Measurements from ENCODE around the gene TTC3.
"Not testable (repeated sequence)": the region's sequence is repeated elsewhere in the genome, so short reads cannot be mapped to it uniquely, and the experiment has no call there.

TTC3 gene

GRCh38 chr21:37045556-37045955 lies 27.5 kb upstream of the TTC3 start:
- POLR2A ChIA-PET = no interaction called here
- CTCF ChIA-PET = no interaction called here
- no peak for TF ChIP-seq ARNT (IDR thresholded peaks at IDR 0.05)
- no peak for TF ChIP-seq SP1 (IDR thresholded peaks at IDR 0.05)
- TF ChIP-seq ELF4 (IDR thresholded peaks at IDR 0.05) = no peak
- no peak for TF ChIP-seq BHLHE40 (IDR thresholded peaks at IDR 0.05; ENCODE audit: borderline replicate concordance)
- TF ChIP-seq SUZ12 (IDR thresholded peaks at IDR 0.05) = no peak
- no peak for TF ChIP-seq PKNOX1 (IDR thresholded peaks at IDR 0.05)
- TF ChIP-seq FOXA1 (IDR thresholded peaks at IDR 0.05) = no peak
- TF ChIP-seq L3MBTL2 (conservative IDR thresholded peaks at IDR 0.05) = no peak
- TF ChIP-seq ZNF384 (IDR thresholded peaks at IDR 0.05) = no peak
- no peak for TF ChIP-seq TARDBP (IDR thresholded peaks at IDR 0.05)
- TF ChIP-seq FOXM1 (IDR thresholded peaks at IDR 0.05; ENCODE audit: borderline replicate concordance) = no peak
- no peak for TF ChIP-seq FOXK2 (IDR thresholded peaks at IDR 0.05)
- TF ChIP-seq CTBP1 (IDR thresholded peaks at IDR 0.05; ENCODE audit: borderline replicate concordance) = no peak
- no peak for TF ChIP-seq LEF1 (IDR thresholded peaks at IDR 0.05; ENCODE audit: borderline replicate concordance)
- no peak for TF ChIP-seq HDGF (IDR thresholded peaks at IDR 0.05; ENCODE audit: borderline replicate concordance)
- no peak for TF ChIP-seq NFRKB (IDR thresholded peaks at IDR 0.05)

DNA sequence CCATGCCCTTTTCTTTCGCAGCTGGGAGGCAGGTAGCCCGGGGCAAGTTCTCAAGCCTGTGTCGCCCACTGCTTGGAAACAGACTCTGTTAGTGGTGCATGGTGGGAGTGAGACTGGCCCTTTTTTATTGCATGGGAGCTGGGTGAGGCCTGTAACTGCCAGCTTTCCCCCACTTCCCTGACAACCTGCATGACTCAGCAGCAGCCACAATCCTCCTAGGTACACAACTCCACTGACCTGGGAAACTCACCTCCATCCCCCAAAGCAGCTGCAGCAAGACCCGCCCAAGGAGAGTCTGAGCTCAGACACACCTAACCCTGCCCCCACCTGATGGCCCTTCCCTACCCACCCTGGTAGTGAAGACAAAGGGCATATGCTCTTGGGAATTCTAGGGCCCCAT lies 26.0 kb upstream of the TTC3 start:
- ChIA-PET CTCF (no interaction called here), POLR2A (no interaction called here)
- DNase-seq (ENCODE audit: extremely low spot score) = no peak
- TF ChIP-seq ZNF384 (IDR thresholded peaks at IDR 0.05) = no peak
- TF ChIP-seq LEF1 (IDR thresholded peaks at IDR 0.05; ENCODE audit: borderline replicate concordance) = no peak
- TF ChIP-seq CTBP1 (IDR thresholded peaks at IDR 0.05; ENCODE audit: borderline replicate concordance) = no peak
- no peak for TF ChIP-seq SUZ12 (IDR thresholded peaks at IDR 0.05)
- no peak for TF ChIP-seq ELF4 (IDR thresholded peaks at IDR 0.05)
- no peak for TF ChIP-seq L3MBTL2 (conservative IDR thresholded peaks at IDR 0.05)
- no peak for TF ChIP-seq BHLHE40 (IDR thresholded peaks at IDR 0.05; ENCODE audit: borderline replicate concordance)
- TF ChIP-seq HDGF (IDR thresholded peaks at IDR 0.05; ENCODE audit: borderline replicate concordance) = no peak
- no peak for TF ChIP-seq ARNT (IDR thresholded peaks at IDR 0.05)
- no peak for TF ChIP-seq PKNOX1 (IDR thresholded peaks at IDR 0.05)
- no peak for TF ChIP-seq NFRKB (IDR thresholded peaks at IDR 0.05)
- TF ChIP-seq FOXM1 (IDR thresholded peaks at IDR 0.05; ENCODE audit: borderline replicate concordance) = no peak
- no peak for TF ChIP-seq SP1 (IDR thresholded peaks at IDR 0.05)
- TF ChIP-seq TARDBP (IDR thresholded peaks at IDR 0.05) = no peak
- no peak for TF ChIP-seq FOXA1 (IDR thresholded peaks at IDR 0.05)
- no peak for TF ChIP-seq FOXK2 (IDR thresholded peaks at IDR 0.05)

More at GRCh38 chr21:37045556-37045955, 27.5 kb upstream of the TTC3 start:
- no peak for DNase-seq (ENCODE audit: extremely low spot score)

- POLR2A ChIA-PET; DNase-seq (ENCODE audit: extremely low spot score); CTCF ChIA-PET: not testable (repeated sequence)
Observed at GRCh38 chr21:37049741-37050140, 23.3 kb upstream of the TTC3 start.

DNA sequence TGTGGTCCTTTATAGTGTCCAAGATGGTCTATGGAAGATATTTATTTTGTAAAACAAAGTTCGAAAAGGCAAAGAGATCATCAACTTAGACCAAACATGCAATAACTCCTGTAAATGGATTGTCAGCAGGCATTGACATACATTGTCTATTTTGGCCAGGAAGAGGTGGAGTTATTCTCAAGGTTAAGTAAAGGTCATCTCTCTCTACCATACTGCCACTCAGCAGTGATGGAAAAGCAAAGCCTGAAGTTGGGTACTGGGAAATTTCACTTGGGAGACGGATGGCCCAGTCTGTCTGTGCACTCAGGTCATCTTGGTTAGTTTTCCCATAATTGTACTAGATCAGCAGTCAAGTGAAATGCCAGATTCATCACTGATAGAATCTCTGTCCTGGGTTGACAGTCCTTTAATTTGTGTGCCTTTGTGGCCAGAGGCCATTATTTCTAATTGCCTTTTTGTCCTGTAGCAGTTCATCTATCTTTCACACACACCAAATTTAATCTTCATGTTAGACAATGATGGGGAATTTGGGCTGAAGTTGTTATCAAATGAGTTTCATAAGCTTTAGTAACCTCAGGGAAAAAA lies 17.7 kb upstream of the TTC3 start:
- POLR2A ChIA-PET = no interaction called here
- no peak for TF ChIP-seq FOXK2 (IDR thresholded peaks at IDR 0.05)
- TF ChIP-seq PKNOX1 (IDR thresholded peaks at IDR 0.05) = no peak
- TF ChIP-seq SP1 (IDR thresholded peaks at IDR 0.05) = no peak
- no peak for TF ChIP-seq ZNF384 (IDR thresholded peaks at IDR 0.05)
- TF ChIP-seq BHLHE40 (IDR thresholded peaks at IDR 0.05; ENCODE audit: borderline replicate concordance) = no peak
- no peak for TF ChIP-seq SUZ12 (IDR thresholded peaks at IDR 0.05)
- TF ChIP-seq TARDBP (IDR thresholded peaks at IDR 0.05) = no peak
- CTCF ChIA-PET = no interaction called here
- no peak for DNase-seq (ENCODE audit: extremely low spot score)

DNA sequence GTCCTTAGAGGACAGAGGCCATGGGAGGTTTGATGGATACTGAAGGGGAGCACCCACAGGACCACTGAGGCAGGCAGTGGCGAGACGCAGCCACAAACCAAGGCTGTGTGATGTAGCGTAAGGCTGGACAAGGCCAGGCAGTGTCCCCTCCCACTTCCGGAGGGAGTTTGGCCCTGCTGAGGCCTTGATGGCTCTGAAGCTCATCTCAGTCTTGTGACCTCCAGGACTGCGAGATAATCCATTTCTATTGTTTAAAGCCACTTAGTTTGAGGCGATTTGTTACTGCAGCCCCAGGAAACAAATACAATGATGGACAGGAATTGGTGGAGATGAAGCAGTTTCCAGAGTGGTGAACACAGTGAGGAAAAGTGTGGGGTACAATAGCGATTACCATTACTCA lies 15.4 kb upstream of the TTC3 start:
- ChIA-PET CTCF (no interaction called here), POLR2A (no interaction called here)
- TF ChIP-seq LEF1 (IDR thresholded peaks at IDR 0.05; ENCODE audit: borderline replicate concordance) (no peak), SP1 (IDR thresholded peaks at IDR 0.05) (no peak), FOXK2 (IDR thresholded peaks at IDR 0.05) (no peak), FOXM1 (IDR thresholded peaks at IDR 0.05; ENCODE audit: borderline replicate concordance) (no peak), ELF4 (IDR thresholded peaks at IDR 0.05) (no peak), ARNT (IDR thresholded peaks at IDR 0.05) (no peak), ZNF384 (IDR thresholded peaks at IDR 0.05) (no peak), HDGF (IDR thresholded peaks at IDR 0.05; ENCODE audit: borderline replicate concordance) (no peak), BHLHE40 (IDR thresholded peaks at IDR 0.05; ENCODE audit: borderline replicate concordance) (no peak), FOXA1 (IDR thresholded peaks at IDR 0.05) (no peak), SUZ12 (IDR thresholded peaks at IDR 0.05) (no peak)
- no peak for DNase-seq (ENCODE audit: extremely low spot score)

DNA sequence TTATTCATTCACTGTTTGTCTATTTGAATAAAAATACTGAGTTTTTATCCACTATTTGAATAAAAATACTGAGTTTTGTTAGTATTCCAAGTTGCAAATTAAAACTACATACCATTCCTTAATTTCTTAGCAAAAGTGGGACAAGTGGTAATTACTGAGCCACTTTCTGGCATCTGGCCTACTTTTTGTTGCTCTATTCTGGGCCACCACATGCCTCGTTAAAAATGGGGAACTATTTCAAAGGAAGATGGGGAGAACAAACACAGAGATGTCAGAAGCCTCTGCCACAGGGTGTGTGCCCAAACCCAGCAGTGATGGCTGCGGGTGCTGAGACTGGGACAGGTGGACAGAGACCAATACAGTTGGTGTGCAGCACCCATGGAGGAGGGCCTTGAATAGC lies 14.8 kb upstream of the TTC3 start:
- no peak for DNase-seq (ENCODE audit: extremely low spot score)
- ChIA-PET CTCF (no interaction called here), POLR2A (no interaction called here)
- TF ChIP-seq ZNF384 (IDR thresholded peaks at IDR 0.05) (no peak), FOXM1 (IDR thresholded peaks at IDR 0.05; ENCODE audit: borderline replicate concordance) (no peak), NFRKB (IDR thresholded peaks at IDR 0.05) (no peak), ARNT (IDR thresholded peaks at IDR 0.05) (no peak), LEF1 (IDR thresholded peaks at IDR 0.05; ENCODE audit: borderline replicate concordance) (no peak), ELF4 (IDR thresholded peaks at IDR 0.05) (no peak), SP1 (IDR thresholded peaks at IDR 0.05) (no peak), L3MBTL2 (conservative IDR thresholded peaks at IDR 0.05) (no peak), SUZ12 (IDR thresholded peaks at IDR 0.05) (no peak), FOXK2 (IDR thresholded peaks at IDR 0.05) (no peak), HDGF (IDR thresholded peaks at IDR 0.05; ENCODE audit: borderline replicate concordance) (no peak), TARDBP (IDR thresholded peaks at IDR 0.05) (no peak), BHLHE40 (IDR thresholded peaks at IDR 0.05; ENCODE audit: borderline replicate concordance) (no peak), PKNOX1 (IDR thresholded peaks at IDR 0.05) (no peak), CTBP1 (IDR thresholded peaks at IDR 0.05; ENCODE audit: borderline replicate concordance) (no peak), FOXA1 (IDR thresholded peaks at IDR 0.05) (no peak)
